NCI-H187 treated with DMSO at 0.1 percent for 48 hours (cell line): Measurements from ENCODE around the gene POMT1.

ENCODE experiments used
- DNase-seq: peaks from one replicate; lab custom pipeline; 2025; lab: John Stamatoyannopoulos, UW

Gene POMT1

DNA sequence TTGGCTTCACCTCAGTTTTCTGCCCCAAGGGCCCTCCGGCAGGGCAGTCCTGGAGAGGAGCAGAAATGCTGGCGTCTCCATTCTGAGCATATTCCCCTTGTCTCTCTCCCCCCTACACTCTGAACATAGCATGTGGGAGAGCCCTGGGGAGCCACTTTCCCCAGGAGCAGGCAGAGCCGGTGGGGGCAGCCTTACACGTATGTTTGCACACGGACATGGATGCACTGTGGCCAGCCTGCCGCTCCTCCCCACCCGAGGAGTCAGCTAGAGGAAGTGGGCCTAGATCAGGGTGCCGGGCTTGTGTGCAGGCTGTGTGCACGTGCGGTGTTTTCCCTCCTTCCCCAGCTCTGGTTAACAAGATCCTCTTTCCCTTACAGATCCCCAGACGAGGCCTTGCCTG, 25.4 kb upstream of the POMT1 start:
- DNase-seq, result no peak

DNA sequence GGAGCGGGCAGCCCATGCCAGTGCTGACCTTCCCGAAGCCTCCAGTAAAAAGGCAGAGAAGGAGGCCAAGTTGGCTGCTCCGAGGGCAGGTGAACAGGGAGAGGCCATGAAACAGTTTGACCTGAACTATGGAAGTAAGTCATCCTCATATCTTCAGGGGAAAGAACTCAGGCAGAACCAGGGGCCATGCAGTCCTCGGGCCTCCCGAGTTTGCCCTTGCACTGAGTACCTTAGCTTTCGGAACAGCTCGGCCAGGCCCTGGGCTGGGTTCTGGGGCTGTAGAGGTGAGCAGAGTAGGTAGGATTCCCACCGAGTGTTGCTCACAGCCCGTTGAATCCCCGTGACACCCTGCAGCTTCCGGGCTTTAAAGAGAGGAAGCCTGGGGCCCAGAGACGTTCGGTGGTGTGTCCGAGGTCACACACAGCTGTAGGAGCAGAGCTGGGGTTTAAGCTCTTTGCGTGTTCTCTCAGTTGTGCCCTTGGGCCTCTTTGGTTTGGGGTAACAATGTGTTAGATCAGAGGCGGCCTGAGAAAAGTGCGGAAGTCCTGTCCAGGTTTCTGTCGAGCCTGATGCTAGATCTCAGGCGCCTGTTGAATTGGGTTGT, 24.8 kb upstream of the POMT1 start:
- DNase-seq, result no peak

DNA sequence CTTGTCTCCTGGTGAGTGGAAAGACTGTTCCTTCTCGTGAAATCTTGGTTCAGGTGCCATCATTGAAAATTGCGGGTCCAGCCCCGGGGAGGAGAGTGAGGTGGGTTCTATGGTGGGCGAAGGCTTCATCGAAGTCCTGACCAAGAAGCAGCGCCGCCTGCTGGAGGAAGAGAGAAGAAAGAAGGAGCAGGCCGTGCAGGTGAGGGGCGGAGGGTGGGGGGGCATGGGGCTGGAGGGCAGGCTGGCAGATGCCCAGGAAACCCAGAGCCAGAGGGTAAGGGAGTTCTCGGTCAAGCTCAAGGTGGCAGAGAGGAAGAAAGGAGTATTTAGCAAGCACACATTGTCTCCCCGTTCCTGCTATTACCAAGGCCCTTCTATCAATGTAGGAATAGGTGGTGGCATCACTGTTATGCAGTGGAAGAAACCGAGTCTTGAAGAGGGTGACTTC, 24.3 kb upstream of the POMT1 start:
- no peak for DNase-seq

DNA sequence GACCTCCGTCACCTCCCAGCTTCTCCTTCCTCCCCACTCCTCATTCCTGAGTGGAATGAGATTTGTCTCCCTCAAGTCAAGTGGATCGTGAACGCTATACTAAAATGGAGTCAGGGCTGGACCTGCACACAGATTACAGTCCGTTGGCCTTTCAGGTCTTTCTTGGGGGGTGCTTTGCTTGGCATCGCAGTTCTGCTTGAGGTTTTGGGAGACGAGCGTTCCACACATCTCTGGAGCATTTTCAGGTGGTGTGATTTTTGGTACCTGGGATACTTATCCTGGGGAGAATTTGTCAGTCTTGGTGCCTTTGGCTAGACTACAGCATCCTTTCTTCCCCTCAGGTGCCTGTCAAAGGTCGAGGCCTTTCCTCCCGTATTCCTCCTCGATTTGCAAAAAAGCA, 23.8 kb upstream of the POMT1 start:
- no peak for DNase-seq

DNA sequence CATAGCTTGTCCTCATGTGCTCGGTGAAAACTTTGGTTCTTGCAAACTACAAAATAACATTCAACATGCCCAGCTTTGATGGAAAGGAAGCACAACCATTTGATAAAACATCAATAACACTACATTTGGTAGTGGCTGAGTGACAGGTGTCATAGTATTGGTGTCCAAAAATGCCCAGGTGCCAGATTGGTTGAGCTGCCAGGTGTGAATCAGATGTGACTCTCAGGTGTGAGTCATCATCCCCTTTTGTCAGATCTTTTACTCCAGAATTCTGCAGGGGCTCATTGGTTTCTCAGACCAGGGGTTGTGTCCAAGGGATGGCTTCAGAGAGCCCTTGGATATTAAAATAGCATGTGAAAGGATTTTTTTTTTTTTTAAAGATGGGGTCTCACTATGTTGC, 22.5 kb upstream of the POMT1 start:
- DNase-seq, result no peak

DNA sequence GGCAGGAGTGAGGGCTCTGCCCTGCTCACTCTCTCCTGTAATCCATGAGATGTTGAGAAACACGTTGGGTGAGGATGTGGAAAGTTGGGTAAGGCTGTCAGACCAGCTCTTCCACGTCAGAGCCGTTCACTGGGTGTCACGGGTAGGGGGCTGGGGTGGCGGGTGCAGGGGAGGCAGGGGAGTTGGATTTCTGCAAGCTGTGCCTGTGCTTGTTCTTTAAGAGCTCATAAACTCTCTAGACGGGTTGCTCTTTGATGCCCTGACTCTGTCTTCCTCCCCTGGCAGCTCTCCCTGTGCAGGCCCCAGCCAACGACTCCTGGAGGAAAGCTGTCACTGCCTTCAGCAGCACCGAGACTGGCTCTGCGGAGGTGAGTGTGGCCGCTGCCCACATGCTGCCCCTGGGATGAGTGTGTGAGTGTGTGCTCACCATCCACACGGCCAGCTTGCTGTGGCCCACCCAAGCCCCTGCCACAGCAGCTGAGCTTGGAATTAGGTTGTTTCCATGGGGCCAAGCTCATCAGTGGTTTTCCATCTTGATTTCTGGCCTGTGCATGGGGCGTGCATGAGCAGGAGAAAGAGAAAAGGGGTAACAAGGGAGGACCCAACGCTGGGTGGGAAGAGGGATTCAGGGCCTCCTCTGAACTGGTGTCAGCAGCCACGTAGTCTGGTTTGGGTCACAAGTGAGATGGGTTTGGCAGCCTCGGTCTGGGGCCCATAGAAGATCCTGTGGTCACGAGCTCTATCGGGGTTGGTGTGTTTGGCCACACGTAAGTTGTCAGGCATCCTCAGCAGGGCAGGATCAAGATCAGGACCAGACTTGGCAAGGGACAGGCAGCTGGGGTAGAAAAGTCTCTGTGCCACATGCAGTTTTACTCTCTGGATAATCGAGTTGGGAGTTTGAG, 21.0 kb upstream of the POMT1 start:
- DNase-seq, result no peak

DNA sequence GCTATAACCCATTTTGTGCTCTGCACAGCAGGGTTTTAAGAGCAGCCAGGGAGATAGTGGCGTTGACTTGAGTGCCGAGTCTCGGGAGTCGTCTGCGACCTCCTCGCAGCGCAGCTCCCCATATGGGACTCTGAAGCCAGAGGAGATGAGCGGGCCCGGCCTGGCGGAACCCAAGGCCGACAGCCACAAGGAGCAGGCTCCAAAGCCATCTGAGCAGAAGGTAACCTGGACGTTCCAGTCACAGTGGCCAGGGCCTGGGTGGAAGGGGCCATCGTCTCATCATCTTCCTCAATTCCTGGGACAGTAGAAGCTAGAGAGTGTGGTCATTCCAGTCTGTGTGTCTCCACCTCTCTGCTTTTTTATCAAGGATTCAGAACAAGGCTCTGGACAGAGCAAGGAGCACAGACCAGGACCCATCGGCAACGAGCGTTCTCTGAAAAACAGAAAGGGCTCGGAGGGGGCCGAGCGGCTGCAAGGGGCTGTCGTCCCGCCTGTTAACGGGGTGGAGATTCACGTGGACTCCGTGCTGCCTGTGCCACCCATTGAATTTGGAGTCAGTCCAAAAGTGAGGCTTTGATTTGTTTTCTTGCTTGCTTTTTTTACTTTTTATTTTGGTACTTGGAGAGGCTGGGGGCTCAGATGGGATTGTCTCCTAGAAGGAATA, 20.2 kb upstream of the POMT1 start:
- DNase-seq, result no peak

DNA sequence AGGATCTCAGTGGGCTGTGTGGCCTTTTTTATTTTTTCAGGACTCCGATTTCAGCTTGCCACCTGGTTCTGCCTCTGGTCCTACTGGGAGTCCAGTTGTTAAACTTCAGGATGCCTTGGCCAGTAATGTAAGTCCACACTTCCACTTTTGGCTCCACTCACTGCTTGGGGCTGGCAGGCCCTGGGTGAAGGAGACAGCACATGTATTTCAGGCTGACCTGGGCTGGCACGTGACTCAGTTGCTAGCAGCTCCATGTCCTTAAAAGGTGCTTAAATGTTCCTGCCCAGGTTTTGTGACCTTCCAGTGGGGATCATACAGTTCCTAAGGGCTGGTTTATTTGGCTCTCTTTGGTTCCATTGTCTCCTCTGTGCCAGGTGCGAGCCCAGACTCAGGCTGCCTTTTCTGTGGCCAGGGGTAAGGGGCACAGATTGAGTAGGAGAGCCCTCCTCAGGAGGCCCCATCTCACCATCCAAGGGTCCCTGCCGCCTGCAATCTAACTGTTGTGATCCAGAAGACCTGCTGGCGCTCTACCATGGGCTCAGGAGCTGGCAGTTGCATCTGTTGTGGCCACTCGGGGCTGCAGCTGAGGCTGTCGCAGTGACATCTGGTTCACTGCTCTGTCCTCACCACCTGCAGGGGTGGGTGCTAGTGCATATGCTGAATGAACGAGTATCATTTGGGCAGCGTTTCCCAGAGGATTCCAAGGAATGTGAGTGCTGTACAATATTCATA, 19.2 kb upstream of the POMT1 start:
- no peak for DNase-seq

DNA sequence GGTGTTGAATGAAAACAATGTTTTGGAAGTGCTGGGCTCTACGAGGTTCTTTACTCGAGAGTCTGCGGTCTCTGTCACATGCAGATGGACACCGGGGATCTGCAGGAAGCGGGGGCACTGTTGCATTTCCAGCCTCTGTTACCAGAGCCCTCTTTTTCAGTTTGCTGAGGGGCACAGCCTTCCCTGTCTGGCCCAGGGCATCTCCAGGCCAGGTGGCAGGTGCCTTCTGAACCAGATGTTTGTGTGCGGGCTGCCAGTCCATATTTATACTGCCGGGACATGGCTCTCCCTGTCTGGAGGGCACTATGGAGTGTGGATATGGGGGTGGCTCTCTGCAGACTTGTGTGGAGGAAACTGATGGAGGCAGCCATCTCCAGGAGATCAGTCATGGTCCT, 18.7 kb upstream of the POMT1 start:
- no peak for DNase-seq

DNA sequence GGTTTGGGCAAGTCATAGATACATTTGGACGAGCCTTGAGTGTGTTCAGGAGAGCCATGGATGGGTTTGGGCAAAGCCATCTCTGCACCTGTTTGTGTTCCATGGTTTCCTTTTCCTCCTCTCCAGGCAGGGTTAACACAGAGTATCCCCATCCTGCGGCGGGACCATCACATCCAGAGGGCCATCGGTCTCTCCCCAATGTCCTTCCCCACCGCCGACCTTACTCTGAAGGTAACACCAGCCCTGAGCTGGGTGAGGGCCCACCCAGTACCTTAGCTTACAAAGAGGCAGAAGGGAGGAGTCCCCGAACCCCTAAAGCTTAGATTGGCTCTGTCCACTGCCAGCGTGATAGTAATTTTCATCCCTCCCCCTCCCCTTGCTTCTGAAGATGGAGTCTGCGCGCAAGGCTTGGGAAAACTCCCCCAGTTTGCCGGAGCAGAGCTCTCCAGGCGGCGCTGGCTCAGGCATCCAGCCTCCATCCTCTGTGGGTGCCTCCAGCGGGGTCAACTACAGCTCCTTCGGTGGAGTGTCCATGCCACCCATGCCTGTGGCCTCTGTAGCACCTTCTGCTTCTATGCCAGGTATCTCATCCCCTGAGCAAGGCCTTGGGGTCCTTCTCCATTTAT, 18.0 kb upstream of the POMT1 start:
- no peak for DNase-seq

DNA sequence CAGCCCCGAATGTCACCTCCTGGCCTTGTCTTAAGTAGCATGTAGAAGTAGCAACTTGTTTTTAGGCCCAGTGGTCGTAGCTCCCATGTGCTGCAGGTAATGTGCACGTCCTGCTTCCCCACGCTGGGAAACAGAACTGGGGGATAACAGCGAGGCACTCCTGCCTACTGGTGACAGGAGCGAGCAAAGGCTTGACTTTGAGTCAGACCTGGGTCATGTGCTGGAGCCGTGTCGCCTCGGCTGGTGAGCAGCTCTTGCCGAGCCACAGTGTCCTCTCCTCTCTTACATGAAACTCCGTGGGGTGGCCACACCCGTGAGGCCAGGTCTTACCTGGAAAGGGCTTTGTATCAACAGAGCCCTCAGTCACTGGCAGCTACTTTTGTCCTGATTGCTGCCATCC, 17.5 kb upstream of the POMT1 start:
- no peak for DNase-seq

DNA sequence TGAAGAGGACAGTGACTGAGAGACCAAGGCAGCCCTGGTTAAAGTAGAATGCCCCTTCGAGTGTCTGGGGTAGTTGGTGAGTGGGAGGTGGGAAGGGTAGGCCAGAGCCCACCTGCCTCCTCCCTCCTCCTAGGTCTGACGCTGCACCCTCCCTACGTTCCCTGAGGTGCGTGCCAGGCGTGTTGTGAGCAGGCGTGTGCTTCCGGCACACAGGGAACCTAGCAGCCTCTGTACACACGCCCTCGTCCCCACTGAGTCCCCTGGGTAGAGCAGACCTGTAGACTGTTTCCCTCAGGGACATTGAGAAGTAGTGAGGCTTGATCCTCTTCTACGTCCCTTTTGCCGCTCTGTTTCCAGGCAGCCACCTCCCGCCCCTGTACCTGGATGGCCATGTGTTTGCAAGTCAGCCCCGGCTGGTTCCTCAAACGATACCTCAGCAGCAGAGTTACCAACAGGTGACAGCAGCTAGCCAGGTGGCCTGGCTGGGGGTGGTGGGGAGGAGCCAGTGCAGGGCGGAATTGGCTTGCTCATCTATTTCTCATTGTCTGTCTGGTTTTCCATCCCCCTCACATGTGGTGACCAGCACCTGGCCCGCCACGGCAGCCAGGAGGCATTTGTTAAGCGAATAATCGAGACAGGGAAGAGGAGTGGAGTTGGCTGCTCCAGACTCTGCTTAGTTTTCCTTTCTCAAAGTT, 16.8 kb upstream of the POMT1 start:
- no peak for DNase-seq

DNA sequence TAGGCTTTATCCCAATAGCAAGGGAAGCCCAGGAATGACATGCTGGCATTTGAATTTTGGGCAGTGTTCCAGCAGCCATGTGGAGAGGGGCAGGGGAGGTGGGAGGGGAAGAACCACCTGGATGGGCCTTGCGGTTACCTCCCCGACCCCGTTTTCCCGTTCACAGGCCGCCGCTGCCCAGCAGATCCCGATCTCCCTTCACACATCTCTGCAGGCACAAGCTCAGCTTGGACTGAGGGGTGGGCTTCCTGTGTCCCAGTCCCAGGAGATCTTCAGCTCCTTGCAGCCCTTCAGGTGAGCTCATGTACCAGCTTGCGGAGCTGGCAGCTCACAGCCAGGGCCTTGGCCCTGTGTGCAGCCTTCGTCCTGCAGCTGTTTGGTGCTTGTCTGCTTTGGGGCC, 15.7 kb upstream of the POMT1 start:
- DNase-seq, result no peak

DNA sequence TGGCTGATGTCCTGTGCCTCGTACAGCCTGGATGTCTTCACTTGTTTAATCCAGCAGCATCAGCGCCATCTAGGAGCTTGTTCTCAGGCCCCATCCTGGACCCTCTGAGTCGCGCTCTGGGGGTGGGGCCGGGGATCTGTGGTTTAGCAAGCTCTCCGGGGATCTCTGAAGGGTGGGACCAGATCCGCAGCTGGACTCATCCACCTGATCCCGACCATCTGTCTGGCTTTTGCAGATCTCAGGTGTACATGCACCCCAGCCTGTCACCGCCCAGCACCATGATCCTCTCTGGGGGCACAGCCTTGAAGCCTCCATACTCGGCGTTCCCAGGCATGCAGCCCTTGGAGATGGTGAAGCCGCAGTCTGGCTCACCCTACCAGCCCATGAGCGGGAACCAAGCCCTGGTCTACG, 15.1 kb upstream of the POMT1 start:
- DNase-seq, result no peak

DNA sequence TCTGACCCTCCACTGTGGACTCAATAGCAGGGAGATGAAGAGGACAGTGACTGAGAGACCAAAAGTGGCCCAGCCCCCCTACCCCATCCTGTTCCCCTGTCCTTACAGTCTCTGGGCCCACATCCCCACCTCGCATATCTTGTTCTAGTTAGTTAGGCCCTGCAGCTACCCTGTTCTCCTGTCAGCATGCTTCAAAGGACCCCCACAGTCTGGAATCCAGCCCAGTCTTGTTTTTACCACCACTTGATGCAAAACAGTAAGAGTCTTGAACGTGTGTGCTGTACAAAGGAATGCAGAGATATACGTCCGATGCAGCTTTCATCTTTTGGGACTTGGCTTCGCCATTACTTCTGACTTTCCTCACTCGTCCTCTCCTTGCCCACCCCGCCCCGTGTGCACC, 12.2 kb upstream of the POMT1 start:
- no peak for DNase-seq

DNA sequence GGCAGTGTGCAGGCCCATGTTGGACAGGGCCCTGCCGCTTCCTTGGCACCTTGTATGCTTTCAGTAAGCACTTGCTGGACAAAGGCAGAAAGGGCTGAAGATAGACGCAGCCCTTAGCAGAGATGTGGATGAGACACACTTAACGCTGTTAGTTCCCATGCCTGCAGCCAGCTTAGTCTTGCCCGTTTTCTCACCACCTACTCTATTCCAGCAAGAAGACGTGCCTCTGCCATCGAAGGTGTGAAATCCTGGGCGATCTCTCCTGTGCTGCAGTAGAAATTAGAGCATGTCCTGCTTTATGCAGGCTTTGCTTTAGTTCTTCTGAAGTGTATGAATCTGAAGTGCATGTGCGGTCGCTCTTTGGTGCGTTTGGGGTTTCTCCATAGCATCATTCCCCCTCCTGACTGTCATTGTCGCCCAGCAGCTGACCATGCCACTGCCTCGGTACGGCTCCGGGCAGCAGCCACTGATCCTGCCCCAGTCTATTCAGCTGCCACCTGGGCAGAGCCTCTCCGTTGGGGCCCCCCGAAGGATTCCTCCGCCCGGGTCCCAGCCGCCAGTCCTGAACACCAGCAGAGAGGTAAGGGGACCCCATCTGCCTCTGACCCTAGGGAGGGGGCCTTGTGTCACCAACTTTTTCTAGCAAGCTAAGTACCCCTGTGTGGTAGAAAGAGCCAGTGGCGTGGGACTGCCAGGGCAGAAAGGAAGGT, 11.6 kb upstream of the POMT1 start:
- DNase-seq, result no peak

DNA sequence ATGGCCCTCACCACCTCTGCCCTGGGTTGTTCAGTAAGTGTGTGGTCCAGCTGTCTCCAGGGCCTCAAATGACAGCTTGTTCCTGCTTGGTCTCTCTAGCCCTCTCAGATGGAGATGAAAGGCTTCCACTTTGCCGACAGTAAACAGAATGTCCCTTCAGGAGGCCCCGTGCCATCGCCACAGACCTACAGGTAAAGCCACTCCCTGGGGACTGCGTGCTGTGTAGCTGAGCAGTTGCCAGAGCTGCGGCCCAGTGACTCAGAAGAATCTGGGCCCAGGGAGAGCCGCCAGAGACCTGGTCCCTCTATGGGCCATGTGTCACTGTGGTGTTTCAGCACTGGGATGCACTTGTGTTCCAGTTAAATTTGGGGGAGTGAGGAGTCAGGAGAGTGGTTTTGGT, 10.6 kb upstream of the POMT1 start:
- no peak for DNase-seq

DNA sequence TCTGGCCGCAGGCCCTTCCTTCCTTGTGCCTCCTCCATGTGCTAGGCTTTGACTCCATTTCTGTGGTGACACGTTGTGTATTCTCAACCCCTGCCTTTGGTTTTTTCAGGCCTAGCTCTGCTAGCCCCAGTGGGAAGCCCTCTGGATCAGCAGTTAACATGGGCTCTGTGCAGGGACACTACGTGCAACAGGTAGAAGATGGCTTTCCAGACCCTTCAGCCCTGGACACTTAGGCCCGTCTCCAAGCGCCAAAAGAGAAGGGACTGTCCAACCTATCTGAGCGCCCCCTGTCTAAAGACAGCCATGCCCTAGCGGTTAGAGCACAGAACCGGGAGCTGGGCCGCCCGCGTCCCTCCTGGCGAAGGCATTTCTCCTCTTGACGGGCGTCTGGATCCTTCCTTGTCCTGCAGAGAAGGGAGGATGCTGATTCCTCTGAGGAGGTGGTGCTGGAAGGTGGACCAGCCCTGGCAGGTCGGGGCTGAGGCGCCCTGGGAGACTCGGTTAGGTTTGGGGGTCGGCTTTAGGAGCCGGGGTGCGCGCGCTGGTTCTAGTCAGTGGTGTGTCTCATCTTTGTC, 8.3 kb upstream of the POMT1 start:
- DNase-seq, result no peak

DNA sequence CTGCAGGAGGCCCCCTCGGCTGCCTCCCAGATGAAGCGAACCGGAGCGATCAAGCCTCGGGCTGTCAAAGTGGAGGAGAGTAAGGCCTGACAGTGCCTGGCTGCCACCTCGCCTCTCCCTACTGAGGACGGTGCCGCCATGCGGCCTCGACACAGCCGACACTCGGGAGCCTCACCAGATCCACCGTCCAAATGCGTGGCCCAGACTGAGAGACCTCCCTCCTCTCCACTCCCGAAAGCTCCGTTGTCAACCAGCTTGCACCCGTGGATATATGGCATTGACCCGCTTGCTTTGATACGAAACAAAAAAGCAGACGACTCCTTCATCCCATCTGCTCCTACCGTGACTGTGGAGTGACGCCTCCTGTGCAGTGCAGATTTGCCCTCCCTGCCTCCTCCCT, 6.9 kb upstream of the POMT1 start:
- DNase-seq, result no peak

DNA sequence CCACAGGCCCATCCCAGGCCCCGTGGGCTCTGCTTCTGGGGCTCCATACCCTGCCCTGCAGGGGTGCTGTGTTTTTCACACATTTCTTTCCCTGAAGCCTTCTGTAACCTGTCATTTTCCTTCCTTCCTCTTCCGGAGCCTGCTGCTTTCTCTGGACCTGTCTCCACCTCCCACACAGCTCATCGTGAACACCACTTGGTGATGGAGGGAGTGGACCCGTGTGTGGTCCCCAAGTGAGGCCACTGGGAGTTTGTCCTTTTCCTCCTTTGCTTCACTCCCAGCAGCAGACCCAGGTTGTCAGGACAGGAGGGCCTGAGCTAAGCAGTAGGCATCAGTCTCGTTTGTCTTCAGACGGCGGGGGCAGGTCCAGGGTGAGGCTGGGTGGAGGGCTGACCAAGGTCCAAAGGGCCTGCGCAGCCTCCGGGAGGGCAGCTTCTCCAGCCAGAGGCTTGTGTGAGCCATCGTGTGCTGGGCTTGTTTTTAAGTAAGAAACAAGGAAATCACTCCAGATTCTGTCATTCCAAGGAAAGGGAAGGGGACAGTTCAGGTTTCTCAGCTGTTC, 5.8 kb upstream of the POMT1 start:
- no peak for DNase-seq
